HUES6 (cell line): ENCODE results near the gene TBC1D22A.

Source experiments
- H3K27ac ChIP-seq: 2 replicates; pipeline ENCODE4 v1.7.0; 2013; ENCODE audit warnings: low read depth, mild to moderate bottlenecking, low read length, inconsistent platforms
- H3K27me3 ChIP-seq: 2 replicates; pipeline ENCODE4 v1.6.1; 2013; ENCODE audit warnings: low read length; ENCODE audit not compliant: control insufficient read depth, insufficient read depth
- H3K36me3 ChIP-seq: 2 replicates; pipeline ENCODE4 v1.6.1; 2013; ENCODE audit warnings: low read length; ENCODE audit not compliant: control insufficient read depth, insufficient read depth
- H3K4me1 ChIP-seq: 2 replicates; pipeline ENCODE4 v1.6.1; 2013; ENCODE audit warnings: low read length; ENCODE audit not compliant: control insufficient read depth, insufficient read depth
- H3K4me3 ChIP-seq: 2 replicates; pipeline ENCODE4 v1.5.1; 2013; ENCODE audit warnings: low read depth, low read length
- H3K9ac ChIP-seq: one replicate; pipeline ENCODE4 v1.6.1; 2013; ENCODE audit warnings: mild to moderate bottlenecking, low read length
- H3K9me3 ChIP-seq: 2 replicates; pipeline ENCODE4 v1.6.1; 2013; ENCODE audit warnings: low read depth, low read length; ENCODE audit not compliant: control insufficient read depth, insufficient read depth

Gene TBC1D22A

GRCh38 chr22:46748206-46748907 lies 14.1 kb upstream of the TBC1D22A start:
- Histone ChIP-seq H3K9ac (no peak overlapping the region), H3K36me3 (no peaks in the 10 kb centered on the region), H3K27me3 (peaks cover 22% of the 10 kb centered on the region; the same call in 1 of the 2 replicates), H3K9me3 (peaks cover under 1% of the 10 kb centered on the region; the same call in 1 of the 2 replicates), H3K4me3 (no peak overlapping the region), H3K4me1 (no peaks in the 10 kb centered on the region), H3K27ac (no peak overlapping the region)

GRCh38 chr22:46748908-46749675 lies 13.4 kb upstream of the TBC1D22A start:
- no peaks in the 10 kb centered on the region for H3K4me1 ChIP-seq
- H3K9ac ChIP-seq: no peak overlapping the region
- H3K27ac ChIP-seq: no peak overlapping the region

GRCh38 chr22:46749682-46750529 lies 12.5 kb upstream of the TBC1D22A start:
- H3K4me1 ChIP-seq: no peaks in the 10 kb centered on the region
- no peak overlapping the region for H3K4me3 ChIP-seq
- no peaks in the 10 kb centered on the region for H3K36me3 ChIP-seq
- H3K27ac ChIP-seq: no peak overlapping the region
- no peak overlapping the region for H3K9ac ChIP-seq
- peaks cover 14% of the 10 kb centered on the region for H3K9me3 ChIP-seq
- peaks cover 22% of the 10 kb centered on the region; the same call in 1 of the 2 replicates for H3K27me3 ChIP-seq

More at GRCh38 chr22:46748908-46749675, 13.4 kb upstream of the TBC1D22A start:
- peaks cover 22% of the 10 kb centered on the region; the same call in 1 of the 2 replicates for H3K27me3 ChIP-seq
- H3K4me3 ChIP-seq: no peak overlapping the region
- H3K9me3 ChIP-seq: peaks cover 7% of the 10 kb centered on the region; the same call in 1 of the 2 replicates
- H3K36me3 ChIP-seq: no peaks in the 10 kb centered on the region

GRCh38 chr22:46750530-46750800 lies 12.0 kb upstream of the TBC1D22A start:
- Histone ChIP-seq H3K9me3 (peaks cover 17% of the 10 kb centered on the region), H3K4me3 (no peak overlapping the region), H3K36me3 (no peaks in the 10 kb centered on the region), H3K9ac (no peak overlapping the region), H3K27me3 (peaks cover 22% of the 10 kb centered on the region; the same call in 1 of the 2 replicates), H3K27ac (no peak overlapping the region), H3K4me1 (no peaks in the 10 kb centered on the region)

GRCh38 chr22:46750863-46751443 lies 11.5 kb upstream of the TBC1D22A start:
- H3K27ac ChIP-seq: no peak overlapping the region
- H3K36me3 ChIP-seq: no peaks in the 10 kb centered on the region
- H3K4me3 ChIP-seq: no peak overlapping the region
- H3K4me1 ChIP-seq: no peaks in the 10 kb centered on the region
- peaks cover 22% of the 10 kb centered on the region; the same call in 1 of the 2 replicates for H3K27me3 ChIP-seq
- no peak overlapping the region for H3K9ac ChIP-seq
- H3K9me3 ChIP-seq: peaks cover 21% of the 10 kb centered on the region

GRCh38 chr22:46752286-46752987 lies 10.0 kb upstream of the TBC1D22A start:
- no peak overlapping the region for H3K4me3 ChIP-seq
- peaks cover 5% of the 10 kb centered on the region; the same call in 1 of the 2 replicates for H3K36me3 ChIP-seq
- H3K9ac ChIP-seq: no peak overlapping the region
- no peaks in the 10 kb centered on the region for H3K4me1 ChIP-seq
- peaks cover 11% of the 10 kb centered on the region; the same call in 1 of the 2 replicates for H3K27me3 ChIP-seq
- peaks cover 36% of the 10 kb centered on the region for H3K9me3 ChIP-seq
- H3K27ac ChIP-seq: no peak overlapping the region

- Histone ChIP-seq H3K36me3 (peaks cover 5% of the 10 kb centered on the region; the same call in 1 of the 2 replicates), H3K9ac (no peak overlapping the region), H3K4me1 (no peaks in the 10 kb centered on the region), H3K27ac (no peak overlapping the region), H3K27me3 (peaks cover 7% of the 10 kb centered on the region; the same call in 1 of the 2 replicates), H3K9me3 (peaks cover 37% of the 10 kb centered on the region), H3K4me3 (no peak overlapping the region)
Observed at GRCh38 chr22:46752988-46753310, 9.5 kb upstream of the TBC1D22A start.

- H3K4me3 ChIP-seq: no peak overlapping the region
- peaks cover 3% of the 10 kb centered on the region; the same call in 1 of the 2 replicates for H3K27me3 ChIP-seq
- no peak overlapping the region for H3K9ac ChIP-seq
- H3K9me3 ChIP-seq: peaks cover 37% of the 10 kb centered on the region
- peaks cover 5% of the 10 kb centered on the region; the same call in 1 of the 2 replicates for H3K36me3 ChIP-seq
- no peak overlapping the region for H3K27ac ChIP-seq
- no peaks in the 10 kb centered on the region for H3K4me1 ChIP-seq
Observed at GRCh38 chr22:46753360-46753759, 9.1 kb upstream of the TBC1D22A start.

- H3K4me3 ChIP-seq: no peak overlapping the region
- H3K36me3 ChIP-seq: peaks cover 5% of the 10 kb centered on the region; the same call in 1 of the 2 replicates
- H3K27me3 ChIP-seq: peaks cover 3% of the 10 kb centered on the region; the same call in 1 of the 2 replicates
- no peaks in the 10 kb centered on the region for H3K4me1 ChIP-seq
- peaks cover 37% of the 10 kb centered on the region for H3K9me3 ChIP-seq
- H3K27ac ChIP-seq: no peak overlapping the region
- no peak overlapping the region for H3K9ac ChIP-seq
Observed at GRCh38 chr22:46753761-46754109, 8.7 kb upstream of the TBC1D22A start.

GRCh38 chr22:46754110-46754799 lies 8.2 kb upstream of the TBC1D22A start:
- Histone ChIP-seq H3K9me3 (peaks cover 37% of the 10 kb centered on the region), H3K9ac (no peak overlapping the region), H3K36me3 (peaks cover 5% of the 10 kb centered on the region; the same call in 1 of the 2 replicates), H3K4me1 (no peaks in the 10 kb centered on the region), H3K4me3 (no peak overlapping the region), H3K27ac (no peak overlapping the region), H3K27me3 (peaks cover 3% of the 10 kb centered on the region; the same call in 1 of the 2 replicates)
